Left lung (tissue), 10 donors: ENCODE measurements around the gene PIP5K1B. TPM values are rescaled to one million over a fixed set of nuclear protein-coding genes. Genes with fewer than 3 reads are reported as not detected.

Source experiments
- ATAC-seq: fragments of 200-7000 bp; cut with Tn5 transposase; one replicate; pipeline ENCODE4 v1.9.1; 2020; ENCODE audit warnings: moderate library complexity
- DNase-seq, 4 donors: peaks; one replicate each; pipeline ENCODE4 v3.0.0-alpha.2; 2013 to 2020
- H3K27ac ChIP-seq, 2 donors: fragments of 200-600 bp; sonication (generic) in 1 of 2; one replicate each; pipeline versions ENCODE4 v1.5.0 to v1.8.0; 2020 to 2021
- H3K27me3 ChIP-seq, 2 donors: fragments of 200-600 bp; sonication (generic) in 1 of 2; one replicate each; pipeline versions ENCODE4 v1.5.0 to v1.8.0; 2020 to 2021
- H3K36me3 ChIP-seq, 2 donors: fragments of 200-600 bp; sonication (generic) in 1 of 2; one replicate each; pipeline versions ENCODE4 v1.5.0 to v1.8.0; 2020 to 2021
- H3K4me1 ChIP-seq, 2 donors: fragments of 200-600 bp; one replicate each; pipeline ENCODE4 v1.8.0; 2021
- H3K4me3 ChIP-seq, 2 donors: fragments of 200-600 bp; sonication (generic) in 1 of 2; one replicate each; pipeline versions ENCODE4 v1.5.0 to v1.8.0; 2020 to 2021; ENCODE audit warnings: mild to moderate bottlenecking in 1 of 2
- H3K9me3 ChIP-seq, 2 donors: fragments of 200-600 bp; sonication (generic) in 1 of 2; one replicate each; pipeline versions ENCODE4 v1.5.0 to v1.8.0; 2020 to 2021
- intact Hi-C, 2 donors: fragments of 100-400 bp; cut with DNase I; formaldehyde crosslinking; loops; one replicate each; pipeline versions ENCODE4 v1.11.2 to v1.14.2; 2022
- polyA plus RNA-seq, 6 donors: library from polyadenylated mRNA; unstranded; fragments of 120-200 nt; gene quantifications; one replicate each; pipeline ENCODE4 v1.2.1, GENCODE V29; 2013; ENCODE audit not compliant: insufficient read length in 6 of 6
- total RNA-seq, 2 donors: library from RNA; stranded (reverse); fragmentation: NEBNext Ultra II Directional; extraction: Animal tissue kit (Norgen Biotek cat#: 25700); gene quantifications; one replicate each; pipeline ENCODE4 v1.2.1, GENCODE V29; 2021
- TF ChIP-seq, protein P1 (sequence below), 2 donors: fragments of 200-600 bp; sonication (generic) in 1 of 2; IDR thresholded peaks; one replicate each; pipeline versions ENCODE4 v1.5.0 to v1.8.0; 2021; ENCODE audit warnings: antibody characterized with exemption in 2 of 2
- donor health status: DM: no; HTN: yes; CAD: no.
- donor health status: DM: no; HTN: no; CAD: no.

Gene PIP5K1B
- total and polyA plus RNA-seq, 8 donors = 3.1 to 31.0 (median 4.2) TPM

DNA sequence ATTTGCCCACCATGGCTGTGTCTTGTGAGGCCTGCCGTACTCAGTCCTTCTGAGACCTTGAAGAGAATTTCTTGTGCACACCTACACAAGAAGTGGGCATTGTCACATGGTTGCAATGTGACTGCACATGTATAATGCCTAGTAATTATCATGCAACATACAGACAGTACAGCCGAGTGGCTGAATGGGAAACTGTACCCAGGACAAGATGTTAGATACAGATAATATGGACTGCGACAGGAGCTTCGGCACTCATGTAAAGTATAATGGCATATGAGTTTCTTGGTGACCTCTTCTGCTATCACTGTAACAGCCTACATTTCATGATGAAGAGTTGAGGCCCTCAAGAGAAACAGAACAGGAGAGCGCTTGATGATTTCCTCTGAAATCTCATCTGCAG is 313.7 kb downstream of the PIP5K1B start:
- intact Hi-C loops = no loop called here
- no peak for ATAC-seq
- DNase-seq = no peak
- Histone ChIP-seq H3K27ac (no peak overlapping the region), H3K4me3 (no peak overlapping the region), H3K9me3 (no peaks in the 10 kb centered on the region), H3K4me1 (no peaks in the 10 kb centered on the region), H3K36me3 (no peaks in the 10 kb centered on the region), H3K27me3 (no peaks in the 10 kb centered on the region)
- TF ChIP-seq, protein P1, sequence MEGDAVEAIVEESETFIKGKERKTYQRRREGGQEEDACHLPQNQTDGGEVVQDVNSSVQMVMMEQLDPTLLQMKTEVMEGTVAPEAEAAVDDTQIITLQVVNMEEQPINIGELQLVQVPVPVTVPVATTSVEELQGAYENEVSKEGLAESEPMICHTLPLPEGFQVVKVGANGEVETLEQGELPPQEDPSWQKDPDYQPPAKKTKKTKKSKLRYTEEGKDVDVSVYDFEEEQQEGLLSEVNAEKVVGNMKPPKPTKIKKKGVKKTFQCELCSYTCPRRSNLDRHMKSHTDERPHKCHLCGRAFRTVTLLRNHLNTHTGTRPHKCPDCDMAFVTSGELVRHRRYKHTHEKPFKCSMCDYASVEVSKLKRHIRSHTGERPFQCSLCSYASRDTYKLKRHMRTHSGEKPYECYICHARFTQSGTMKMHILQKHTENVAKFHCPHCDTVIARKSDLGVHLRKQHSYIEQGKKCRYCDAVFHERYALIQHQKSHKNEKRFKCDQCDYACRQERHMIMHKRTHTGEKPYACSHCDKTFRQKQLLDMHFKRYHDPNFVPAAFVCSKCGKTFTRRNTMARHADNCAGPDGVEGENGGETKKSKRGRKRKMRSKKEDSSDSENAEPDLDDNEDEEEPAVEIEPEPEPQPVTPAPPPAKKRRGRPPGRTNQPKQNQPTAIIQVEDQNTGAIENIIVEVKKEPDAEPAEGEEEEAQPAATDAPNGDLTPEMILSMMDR (IDR thresholded peaks at IDR 0.05) = no peak

DNA sequence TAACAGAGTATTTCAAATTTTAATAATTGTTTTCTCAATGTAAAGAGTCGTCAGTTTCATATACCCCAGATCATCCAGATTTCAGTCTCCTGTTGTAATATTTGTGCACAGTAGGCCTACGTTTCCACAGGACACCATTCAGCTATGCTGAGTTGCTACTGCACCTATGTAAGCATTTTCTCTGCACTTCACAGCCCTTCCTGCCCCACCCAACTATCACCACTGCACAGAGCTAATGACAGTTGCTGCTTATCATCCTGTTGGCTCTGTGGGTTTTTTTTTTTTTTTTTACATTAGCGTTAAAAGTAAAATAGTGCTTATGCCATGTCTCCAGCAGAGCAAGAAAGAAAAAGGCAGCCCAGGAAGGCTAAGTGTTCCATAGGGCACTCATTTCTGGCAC is 314.8 kb downstream of the PIP5K1B start:
- TF ChIP-seq, protein P1 (IDR thresholded peaks at IDR 0.05) = no peak
- no peak for ATAC-seq
- Histone ChIP-seq H3K27ac (no peak overlapping the region), H3K36me3 (no peaks in the 10 kb centered on the region), H3K27me3 (no peaks in the 10 kb centered on the region), H3K4me1 (no peaks in the 10 kb centered on the region), H3K4me3 (no peak overlapping the region), H3K9me3 (no peaks in the 10 kb centered on the region)
- intact Hi-C loops = no loop called here
- DNase-seq = no peak

DNA sequence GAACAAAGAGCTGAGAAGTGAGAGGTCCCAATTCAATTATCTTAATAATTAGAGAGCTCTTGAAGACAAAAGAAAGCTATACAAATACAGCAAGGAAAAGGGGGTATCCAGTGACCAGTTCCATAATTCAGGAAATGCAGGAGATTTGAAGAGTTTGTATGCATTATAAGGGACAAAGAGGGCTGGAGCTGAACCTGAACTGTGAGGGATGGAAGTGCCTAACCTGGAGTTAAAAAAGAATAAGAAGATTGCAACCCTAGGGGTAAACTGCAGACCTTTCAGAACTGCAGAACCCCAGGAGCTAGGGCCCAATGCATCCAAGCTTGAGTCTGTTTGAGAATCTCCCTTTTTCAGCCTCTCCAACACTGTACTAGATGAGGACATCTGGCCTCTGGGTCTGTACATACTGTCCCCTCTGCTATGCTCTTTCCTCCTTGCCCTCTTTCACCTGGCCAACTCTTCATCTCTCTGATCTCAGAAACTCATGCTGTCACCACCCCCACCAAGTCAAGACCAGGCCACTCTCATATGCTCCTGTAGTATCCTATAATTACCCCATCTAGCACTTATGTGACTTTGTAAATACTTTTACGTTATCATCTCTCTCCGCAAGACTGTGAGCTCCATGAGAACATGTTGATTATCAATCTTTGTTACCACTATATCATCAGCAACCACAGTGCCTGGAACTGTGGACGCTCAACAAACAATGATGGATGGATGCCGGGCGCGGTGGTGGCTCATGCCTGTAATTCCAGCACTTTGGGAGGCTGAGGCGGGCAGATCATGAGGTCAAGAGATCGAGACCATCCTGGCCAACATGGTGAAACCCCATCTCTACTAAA is 315.5 kb downstream of the PIP5K1B start:
- no peak overlapping the region for H3K27ac ChIP-seq
- no peaks in the 10 kb centered on the region for H3K36me3 ChIP-seq
- H3K9me3 ChIP-seq = no peaks in the 10 kb centered on the region
- intact Hi-C loops = no loop called here
- TF ChIP-seq, protein P1 (IDR thresholded peaks at IDR 0.05) = no peak
- H3K4me3 ChIP-seq = no peak overlapping the region
- no peak for DNase-seq
- no peak for ATAC-seq
- H3K27me3 ChIP-seq = no peaks in the 10 kb centered on the region
- H3K4me1 ChIP-seq = no peaks in the 10 kb centered on the region

DNA sequence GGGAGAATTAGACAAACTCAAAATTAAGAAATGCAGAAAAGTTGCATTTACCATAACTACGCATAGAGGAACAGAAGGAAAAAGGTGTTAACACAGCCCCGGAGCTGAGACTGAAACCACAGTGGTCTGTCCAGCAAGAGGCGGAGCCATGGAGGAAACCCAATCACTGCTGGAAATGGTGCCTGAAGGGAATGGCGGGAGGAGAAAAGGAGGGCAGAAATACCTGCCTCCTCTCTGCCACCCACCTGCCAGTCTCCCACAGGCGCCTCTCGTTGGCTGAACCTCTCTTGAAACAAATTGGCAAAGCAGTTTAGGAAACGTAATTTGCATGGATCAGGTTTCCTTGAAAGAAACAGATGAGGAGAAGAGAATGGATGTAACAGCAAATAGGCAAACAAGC is 318.6 kb downstream of the PIP5K1B start:
- Histone ChIP-seq H3K27me3 (no peaks in the 10 kb centered on the region), H3K27ac (no peak overlapping the region), H3K36me3 (no peaks in the 10 kb centered on the region), H3K4me3 (no peak overlapping the region), H3K4me1 (peaks cover 0 to 10% of the 10 kb centered on the region in 2 donors), H3K9me3 (no peaks in the 10 kb centered on the region)
- TF ChIP-seq, protein P1 (IDR thresholded peaks at IDR 0.05) = no peak
- DNase-seq = no peak
- ATAC-seq = peak; percentile 24
- intact Hi-C loops = no loop called here

DNA sequence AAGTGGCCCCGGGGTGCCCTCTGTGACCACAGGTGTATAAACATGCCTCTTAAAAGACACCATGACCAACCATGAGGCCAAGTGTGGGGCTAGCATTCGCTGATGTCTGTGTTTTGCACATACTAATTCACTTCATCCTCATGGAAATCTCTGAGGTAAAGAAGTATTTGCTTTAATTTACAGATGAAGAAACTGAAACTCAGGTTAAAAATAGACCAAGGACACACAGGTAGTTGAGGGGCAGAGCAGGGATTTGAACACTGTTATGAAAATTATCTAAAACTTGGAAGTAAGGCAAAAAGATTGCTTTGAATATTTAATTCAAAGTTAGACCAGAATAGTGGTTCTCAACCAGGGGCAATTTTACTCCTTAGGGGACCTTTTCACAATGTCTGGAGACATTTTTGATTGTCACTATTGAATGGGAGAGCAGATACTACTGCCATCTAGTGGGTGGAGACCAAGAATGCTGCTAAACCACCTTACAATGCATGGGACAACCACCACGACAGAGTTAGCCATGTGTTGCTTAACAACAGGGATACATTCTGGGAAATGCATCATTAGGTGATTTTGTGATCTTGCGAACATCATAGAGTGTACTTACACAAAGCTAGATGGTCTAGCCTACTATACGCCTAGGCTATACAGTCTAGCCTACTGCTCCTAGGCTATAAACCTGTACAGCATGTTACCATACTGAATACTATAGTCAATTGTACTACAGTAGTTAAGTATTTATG is 322.5 kb downstream of the PIP5K1B start:
- TF ChIP-seq, protein P1 (IDR thresholded peaks at IDR 0.05) = peak; percentile 74 to 83
- Histone ChIP-seq H3K27ac (no peak overlapping the region), H3K4me3 (no peak overlapping the region), H3K36me3 (no peaks in the 10 kb centered on the region), H3K27me3 (no peaks in the 10 kb centered on the region), H3K4me1 (peaks cover 0 to 13% of the 10 kb centered on the region in 2 donors), H3K9me3 (peaks cover 0 to 6% of the 10 kb centered on the region in 2 donors)
- intact Hi-C loops = no loop called here
- DNase-seq (peak in 2 of 4 donors; percentile 32 to 57), ATAC-seq (peak; percentile 94)
